ENCODE data around the gene FBLN5.

GRCh38 chr14:91835920-91836843, 111.3 kb downstream of the FBLN5 start:
- TF ChIP-seq CTCF (IDR thresholded peaks at IDR 0.05; ENCODE audit: low read depth, low read length) (no peak), EZH2phosphoT487 (IDR thresholded peaks at IDR 0.05; ENCODE audit: low read depth) (no peak)
